ENCODE data around the gene PDCD6IP. TPM values are rescaled to one million over a fixed set of nuclear protein-coding genes. Genes with fewer than 3 reads are reported as not detected.

Gene PDCD6IP
- total RNA-seq, 1 experiment from 2014 or later: 266 TPM

GRCh38 chr3:33897306-33897705, 98.9 kb downstream of the PDCD6IP start:
- Histone ChIP-seq H3K9ac (ENCODE audit: low read length) (no peak overlapping the region), H3K9me2 (replicated peaks; ENCODE audit: low read length) (no peaks in the 10 kb centered on the region), H2AFZ (ENCODE audit: low read length) (no peak overlapping the region), H3K27ac (ENCODE audit: low read length) (no peak overlapping the region), H3K9me3 (ENCODE audit: low read length) (no peaks in the 10 kb centered on the region), H3F3A (ENCODE audit: low read length, unreplicated experiment) (no peaks in the 10 kb centered on the region), H3K36me3 (ENCODE audit: low read depth, low read length) (no peaks in the 10 kb centered on the region), H4K20me1 (ENCODE audit: low read length) (no peaks in the 10 kb centered on the region), H3K79me2 (ENCODE audit: low read length) (no peaks in the 10 kb centered on the region), H3K4me2 (ENCODE audit: low read length) (no peak overlapping the region), H3K4me3 (ENCODE audit: low read length) (no peak overlapping the region), H3K4me1 (ENCODE audit: insufficient read depth, low read length) (no peaks in the 10 kb centered on the region), H3K27me3 (ENCODE audit: low read length) (peaks cover 12% of the 10 kb centered on the region; the same call in 1 of the 2 replicates)
- DNase-seq (no peak), ATAC-seq (no peak)
- ChIA-PET POLR2A (ENCODE audit: unreplicated experiment) (no interaction called here), CTCF (no interaction called here)
- BruUV-seq (replicated peaks): no TSS peak
- intact Hi-C loops (cut with micrococcal nuclease): no loop called here
- TF ChIP-seq EZH2phosphoT487 (IDR thresholded peaks at IDR 0.05; ENCODE audit: borderline replicate concordance, low read length) (no peak), CTCF (conservative IDR thresholded peaks at IDR 0.05; ENCODE audit: low read depth, low read length) (no peak), EZH2 (IDR thresholded peaks at IDR 0.05; ENCODE audit: low read length, unreplicated experiment) (no peak)

- intact Hi-C loops (cut with micrococcal nuclease): no loop called here
- Histone ChIP-seq H3K36me3 (ENCODE audit: low read depth, low read length) (no peaks in the 10 kb centered on the region), H3K9ac (ENCODE audit: low read length) (no peak overlapping the region), H3K27me3 (ENCODE audit: low read length) (peaks cover 8% of the 10 kb centered on the region; the same call in 1 of the 2 replicates), H3K27ac (ENCODE audit: low read length) (no peak overlapping the region), H2AFZ (ENCODE audit: low read length) (no peak overlapping the region), H3F3A (ENCODE audit: low read length, unreplicated experiment) (no peaks in the 10 kb centered on the region), H3K9me2 (replicated peaks; ENCODE audit: low read length) (no peaks in the 10 kb centered on the region), H3K4me2 (ENCODE audit: low read length) (no peak overlapping the region), H4K20me1 (ENCODE audit: low read length) (no peaks in the 10 kb centered on the region), H3K79me2 (ENCODE audit: low read length) (no peaks in the 10 kb centered on the region), H3K9me3 (ENCODE audit: low read length) (no peaks in the 10 kb centered on the region), H3K4me1 (ENCODE audit: insufficient read depth, low read length) (no peaks in the 10 kb centered on the region), H3K4me3 (ENCODE audit: low read length) (no peak overlapping the region)
- POLR2A ChIA-PET (ENCODE audit: unreplicated experiment): no interaction called here
- BruUV-seq (replicated peaks): no TSS peak
- DNase-seq (no peak), ATAC-seq (no peak; the same call in 1 of the 2 replicates)
- no peak for TF ChIP-seq CTCF (conservative IDR thresholded peaks at IDR 0.05; ENCODE audit: low read depth, low read length)
- no peak for TF ChIP-seq EZH2 (IDR thresholded peaks at IDR 0.05; ENCODE audit: low read length, unreplicated experiment)
- no peak for TF ChIP-seq EZH2phosphoT487 (IDR thresholded peaks at IDR 0.05; ENCODE audit: borderline replicate concordance, low read length)
- CTCF ChIA-PET: no interaction called here
Measured at GRCh38 chr3:33898901-33899300, 100.5 kb downstream of the PDCD6IP start.

DNA sequence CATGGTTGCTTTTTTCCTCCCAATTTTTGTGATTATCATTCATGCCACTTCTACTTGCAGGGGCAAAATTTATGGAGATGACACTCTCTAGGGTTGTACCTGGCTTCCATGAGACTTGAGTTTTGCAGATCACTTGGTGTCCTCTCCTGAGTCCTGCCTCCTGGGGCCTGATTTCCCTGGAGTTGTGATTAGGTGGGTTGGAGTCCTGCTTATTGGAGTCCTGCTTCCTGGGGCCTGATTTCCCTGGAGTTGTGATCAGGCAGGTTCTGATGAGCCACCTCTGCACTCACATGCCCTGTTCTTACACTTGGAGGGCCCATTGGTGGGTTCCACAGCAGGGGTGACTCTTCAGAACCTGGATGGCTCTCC, 102.0 kb downstream of the PDCD6IP start:
- POLR2A ChIA-PET (ENCODE audit: unreplicated experiment): no interaction called here

More for the DNA sequence above, 102.0 kb downstream of the PDCD6IP start:
- Histone ChIP-seq H3K9me2 (replicated peaks; ENCODE audit: low read length) (no peaks in the 10 kb centered on the region), H3K4me1 (ENCODE audit: insufficient read depth, low read length) (no peaks in the 10 kb centered on the region), H3K4me3 (ENCODE audit: low read length) (no peak overlapping the region), H3K9ac (ENCODE audit: low read length) (no peak overlapping the region), H3K9me3 (ENCODE audit: low read length) (no peaks in the 10 kb centered on the region), H3K36me3 (ENCODE audit: low read depth, low read length) (no peaks in the 10 kb centered on the region), H3K4me2 (ENCODE audit: low read length) (no peak overlapping the region), H3K27ac (ENCODE audit: low read length) (no peak overlapping the region), H3F3A (ENCODE audit: low read length, unreplicated experiment) (no peaks in the 10 kb centered on the region), H2AFZ (ENCODE audit: low read length) (no peak overlapping the region), H3K27me3 (ENCODE audit: low read length) (no peaks in the 10 kb centered on the region), H4K20me1 (ENCODE audit: low read length) (no peaks in the 10 kb centered on the region), H3K79me2 (ENCODE audit: low read length) (no peaks in the 10 kb centered on the region)
- CTCF ChIA-PET: no interaction called here
- TF ChIP-seq EZH2phosphoT487 (IDR thresholded peaks at IDR 0.05; ENCODE audit: borderline replicate concordance, low read length): no peak
- TF ChIP-seq CTCF (conservative IDR thresholded peaks at IDR 0.05; ENCODE audit: low read depth, low read length): no peak
- TF ChIP-seq EZH2 (IDR thresholded peaks at IDR 0.05; ENCODE audit: low read length, unreplicated experiment): no peak
- ATAC-seq (no peak), DNase-seq (no peak)
- no TSS peak for BruUV-seq (replicated peaks)
- intact Hi-C loops (cut with micrococcal nuclease): no loop called here
